K562 (cell line): ENCODE measurements around the gene DNAJC25. TPM values are rescaled to one million over a fixed set of nuclear protein-coding genes. Genes with fewer than 3 reads are reported as not detected.

Experiments
- ELK1 ChIP-seq: sonication (generic); formaldehyde crosslinking; IDR thresholded peaks from 2 replicates; pipeline ENCODE4 v1.8.1; 2022; ENCODE audit warnings: missing genetic modification reagents
- ETV6 ChIP-seq, 3 experiments: fragments of 150-350 bp in 1 of 3; sonication (generic) in 1 of 3; formaldehyde crosslinking in 1 of 3; IDR thresholded peaks; 2 replicates each; pipeline versions ENCODE4 v1.6.1 to v1.8.0; 2014 to 2022; ENCODE audit warnings: borderline replicate concordance in 2 of 3, low read depth in 2 of 3, antibody characterized with exemption in 1 of 3, low read length in 1 of 3, mild to moderate bottlenecking in 1 of 3, missing genetic modification reagents in 1 of 3
- HEY1 ChIP-seq: fragments of 250-450 bp; sonication (Bioruptor Pico); IDR thresholded peaks from 2 replicates; pipeline ENCODE4 v1.5.0; 2020; ENCODE audit warnings: mild to moderate bottlenecking, moderate library complexity, borderline replicate concordance
- MIER1 ChIP-seq: fragments of 450-650 bp; IDR thresholded peaks from 2 replicates; pipeline ENCODE4 v1.6.1; 2016; ENCODE audit warnings: antibody characterized with exemption, mild to moderate bottlenecking, low read depth
- PBX2 ChIP-seq, 2 experiments: IDR thresholded peaks in 1 of 2; conservative IDR thresholded peaks in 1 of 2; 2 replicates each; pipeline ENCODE4 v1.6.1; 2016; ENCODE audit warnings: low read depth in 2 of 2, mild to moderate bottlenecking in 1 of 2, missing compliant biosample characterization in 1 of 2, missing genetic modification characterization in 1 of 2, moderate library complexity in 1 of 2
- PHB ChIP-seq: fragments of 250-450 bp; sonication (Bioruptor Pico); IDR thresholded peaks from 2 replicates; pipeline ENCODE4 v1.5.0; 2021
- RB1 ChIP-seq: fragments of 450-650 bp; IDR thresholded peaks from 2 replicates; pipeline ENCODE4 v1.6.1; 2017; ENCODE audit warnings: low read depth, mild to moderate bottlenecking
- RBM14 ChIP-seq: fragments of 200-400 bp; formaldehyde crosslinking; IDR thresholded peaks from 2 replicates; pipeline ENCODE4 v1.6.1; 2018; ENCODE audit warnings: low read depth, mild to moderate bottlenecking, low read length, moderate library complexity, borderline replicate concordance; ENCODE audit not compliant: insufficient read depth
- RFX5 ChIP-seq: IDR thresholded peaks from 2 replicates; pipeline ENCODE4 v1.6.1; 2011; ENCODE audit warnings: low read depth, mild to moderate bottlenecking, improper control_type of control experiment, low read length
- RUNX1 ChIP-seq: sonication (generic); IDR thresholded peaks from 2 replicates; pipeline ENCODE4 v1.6.1; 2016; ENCODE audit warnings: antibody characterized with exemption, low read depth
- TEAD2 ChIP-seq: fragments of 450-650 bp; IDR thresholded peaks from 2 replicates; pipeline ENCODE4 v1.6.1; 2016; ENCODE audit warnings: missing genetic modification characterization, control low read depth, missing compliant biosample characterization
- polyA plus RNA-seq, 8 experiments: library from polyadenylated mRNA; depleted of rRNA in 4 of 8; stranded (reverse) in 5 of 8; unstranded in 3 of 8; fragments of >200 nt; fragmentation: Nextera tagmentation in 2 of 8; fragmentation: Illumina TruSeq in 1 of 8; extraction: Ambion mirVana in 2 of 8; extraction: Trizol in 1 of 8; gene quantifications; 2 replicates each; pipeline versions ENCODE4 v1.2.1 to v1.2.3, GENCODE V29; 2011 to 2014; ENCODE audit warnings: inconsistent platforms in 1 of 8, missing spikeins in 1 of 8
- total RNA-seq, 7 experiments: library from RNA; depleted of rRNA in 6 of 7; stranded (reverse); fragments of >200 nt in 6 of 7; fragmentation: Illumina TruSeq in 2 of 7; extraction: Trizol in 2 of 7; gene quantifications; 2 replicates each; pipeline versions ENCODE4 v1.2.1 to v1.2.3, GENCODE V29; 2011 to 2021; ENCODE audit warnings: low replicate concordance in 1 of 7
- TF ChIP-seq, protein P1 (sequence below): fragments of 250-450 bp; sonication (Bioruptor Pico); IDR thresholded peaks from 2 replicates; pipeline ENCODE4 v1.4.0; 2020; ENCODE audit warnings: mild to moderate bottlenecking, moderate library complexity
- TF ChIP-seq, protein P2 (sequence below): fragments of 250-450 bp; sonication (Bioruptor Pico); IDR thresholded peaks from 2 replicates; pipeline ENCODE4 v1.5.0; 2021
- TF ChIP-seq, protein P3 (sequence below): fragments of 250-450 bp; sonication (Bioruptor Pico); IDR thresholded peaks from 2 replicates; pipeline ENCODE4 v1.5.0; 2021; ENCODE audit warnings: mild to moderate bottlenecking, moderate library complexity

The DNAJC25 gene
- total and polyA plus RNA-seq, 9 of the 15 experiments (the other 6 are each of a cell fraction or from before 2014, with no cell fraction given), result 3.7 to 11.2 (median 7.1) TPM

DNA sequence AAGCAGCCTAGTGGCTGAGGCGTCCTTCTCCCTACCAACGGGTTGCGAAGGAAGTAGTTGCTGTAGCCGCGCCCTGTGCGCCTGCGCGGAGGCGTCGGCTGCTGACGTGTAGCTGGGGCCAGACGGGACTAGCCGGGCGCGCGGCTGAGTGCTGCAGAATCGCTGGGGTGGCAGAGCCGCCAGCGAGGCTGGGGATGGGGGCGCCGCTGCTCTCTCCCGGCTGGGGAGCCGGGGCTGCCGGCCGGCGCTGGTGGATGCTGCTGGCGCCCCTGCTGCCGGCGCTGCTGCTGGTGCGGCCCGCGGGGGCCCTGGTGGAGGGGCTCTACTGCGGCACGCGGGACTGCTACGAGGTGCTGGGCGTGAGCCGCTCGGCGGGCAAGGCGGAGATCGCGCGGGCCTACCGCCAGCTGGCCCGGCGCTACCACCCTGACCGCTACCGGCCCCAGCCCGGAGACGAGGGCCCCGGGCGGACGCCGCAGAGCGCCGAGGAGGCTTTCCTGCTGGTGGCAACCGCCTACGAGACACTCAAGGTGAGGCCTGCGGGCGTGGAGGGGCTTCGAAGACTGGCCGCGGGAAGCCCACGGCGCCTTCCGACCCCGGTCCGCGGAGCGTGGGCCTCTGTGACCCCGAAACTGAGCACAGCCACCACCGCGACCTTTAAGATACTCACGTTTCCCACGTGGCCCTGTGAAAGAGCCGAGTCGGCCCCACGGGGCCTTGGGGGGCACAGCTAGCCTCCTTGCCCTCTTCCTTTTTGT lies at the start of gene DNAJC25 (continued):
- TF ChIP-seq, protein P1, sequence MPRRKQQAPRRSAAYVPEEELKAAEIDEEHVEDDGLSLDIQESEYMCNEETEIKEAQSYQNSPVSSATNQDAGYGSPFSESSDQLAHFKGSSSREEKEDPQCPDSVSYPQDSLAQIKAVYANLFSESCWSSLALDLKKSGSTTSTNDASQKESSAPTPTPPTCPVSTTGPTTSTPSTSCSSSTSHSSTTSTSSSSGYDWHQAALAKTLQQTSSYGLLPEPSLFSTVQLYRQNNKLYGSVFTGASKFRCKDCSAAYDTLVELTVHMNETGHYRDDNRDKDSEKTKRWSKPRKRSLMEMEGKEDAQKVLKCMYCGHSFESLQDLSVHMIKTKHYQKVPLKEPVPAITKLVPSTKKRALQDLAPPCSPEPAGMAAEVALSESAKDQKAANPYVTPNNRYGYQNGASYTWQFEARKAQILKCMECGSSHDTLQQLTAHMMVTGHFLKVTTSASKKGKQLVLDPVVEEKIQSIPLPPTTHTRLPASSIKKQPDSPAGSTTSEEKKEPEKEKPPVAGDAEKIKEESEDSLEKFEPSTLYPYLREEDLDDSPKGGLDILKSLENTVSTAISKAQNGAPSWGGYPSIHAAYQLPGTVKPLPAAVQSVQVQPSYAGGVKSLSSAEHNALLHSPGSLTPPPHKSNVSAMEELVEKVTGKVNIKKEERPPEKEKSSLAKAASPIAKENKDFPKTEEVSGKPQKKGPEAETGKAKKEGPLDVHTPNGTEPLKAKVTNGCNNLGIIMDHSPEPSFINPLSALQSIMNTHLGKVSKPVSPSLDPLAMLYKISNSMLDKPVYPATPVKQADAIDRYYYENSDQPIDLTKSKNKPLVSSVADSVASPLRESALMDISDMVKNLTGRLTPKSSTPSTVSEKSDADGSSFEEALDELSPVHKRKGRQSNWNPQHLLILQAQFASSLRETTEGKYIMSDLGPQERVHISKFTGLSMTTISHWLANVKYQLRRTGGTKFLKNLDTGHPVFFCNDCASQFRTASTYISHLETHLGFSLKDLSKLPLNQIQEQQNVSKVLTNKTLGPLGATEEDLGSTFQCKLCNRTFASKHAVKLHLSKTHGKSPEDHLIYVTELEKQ, result no peak
- TF ChIP-seq HEY1 (no peak), RB1 (0 out of 2 replicates have a peak, but pooled peaks have one; percentile 42), PBX2 (CRISPR knock-in tag; IDR thresholded peaks at IDR 0.05; ENCODE audit: low read depth) (no peak), PBX2 (tag; conservative IDR thresholded peaks at IDR 0.05; ENCODE audit: low read depth) (no peak), RBM14 (no peak), ELK1 (CRISPR knock-in tag) (no peak), TEAD2 (tag) (no peak), ETV6 (IDR thresholded peaks at IDR 0.05; ENCODE audit: borderline replicate concordance in 1 of 2, low read depth in 2 of 2, low read length in 1 of 2) (no peak), ETV6 (CRISPR knock-in tag; IDR thresholded peaks at IDR 0.05; ENCODE audit: borderline replicate concordance) (no peak), PHB (CRISPR knock-in tag) (no peak), RUNX1 (no peak), MIER1 (no peak), RFX5 (no peak)
- TF ChIP-seq, protein P2, sequence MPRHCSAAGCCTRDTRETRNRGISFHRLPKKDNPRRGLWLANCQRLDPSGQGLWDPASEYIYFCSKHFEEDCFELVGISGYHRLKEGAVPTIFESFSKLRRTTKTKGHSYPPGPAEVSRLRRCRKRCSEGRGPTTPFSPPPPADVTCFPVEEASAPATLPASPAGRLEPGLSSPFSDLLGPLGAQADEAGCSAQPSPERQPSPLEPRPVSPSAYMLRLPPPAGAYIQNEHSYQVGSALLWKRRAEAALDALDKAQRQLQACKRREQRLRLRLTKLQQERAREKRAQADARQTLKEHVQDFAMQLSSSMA, result peak; percentile 67
- TF ChIP-seq, protein P3, sequence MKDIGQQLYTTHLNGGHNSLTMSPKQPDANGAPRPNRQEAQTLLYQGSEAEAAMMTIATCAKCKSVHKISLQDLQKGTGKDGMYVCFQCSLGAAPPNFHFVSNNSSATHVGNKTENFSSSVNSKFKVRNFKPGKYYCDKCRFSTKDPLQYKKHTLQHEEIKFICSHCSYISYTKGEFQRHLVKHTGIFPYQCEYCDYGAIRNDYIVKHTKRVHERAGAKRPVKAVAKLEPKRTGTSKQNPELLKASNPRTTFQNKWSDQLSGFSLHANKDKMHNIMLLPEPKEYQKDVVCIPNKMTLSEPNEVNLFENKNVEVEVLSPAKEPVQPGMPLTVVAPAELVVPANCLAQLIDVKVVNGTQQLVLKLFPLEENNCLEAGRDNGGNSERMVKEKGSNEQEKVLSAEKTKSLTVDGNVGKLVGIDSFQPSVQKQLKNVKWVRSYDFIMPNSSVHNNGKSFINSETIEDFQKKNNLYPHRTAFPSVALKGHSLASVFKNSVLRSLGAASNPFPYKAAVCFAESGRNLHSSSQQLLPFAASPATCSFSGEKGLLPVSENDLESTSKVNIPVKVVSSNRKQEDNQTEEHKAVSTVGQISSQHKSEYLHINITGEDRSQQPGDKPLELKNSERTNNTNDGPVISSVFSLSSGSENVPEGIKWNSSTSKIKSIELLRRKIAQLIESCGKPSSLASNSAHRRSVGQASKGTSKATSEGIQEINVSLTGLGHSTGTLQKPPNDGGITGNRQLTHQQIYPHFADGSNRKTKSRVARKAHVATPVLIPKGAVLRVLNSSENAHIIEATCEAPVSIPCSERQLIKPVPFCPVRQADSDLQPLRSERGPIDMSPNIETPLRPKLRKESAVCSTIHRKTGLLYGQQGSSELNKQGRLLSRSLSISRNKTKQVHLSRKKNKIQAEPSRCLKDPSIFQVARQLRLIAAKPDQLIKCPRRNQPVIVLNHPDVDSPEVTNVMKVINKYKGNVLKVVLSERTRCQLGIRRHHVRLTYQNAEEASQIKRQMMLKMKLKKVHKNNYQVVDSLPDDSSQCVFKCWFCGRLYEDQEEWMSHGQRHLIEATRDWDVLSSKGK (CRISPR knock-in tag), result no peak
